Nucleus accumbens (tissue), 56 donors: ENCODE measurements around the gene SUPT3H.
"Not testable (repeated sequence)": the region's sequence is repeated elsewhere in the genome, so short reads cannot be mapped to it uniquely, and the experiment has no call there.

Experiments used
- DNase-seq, 56 donors: peaks; one replicate each; lab custom pipeline; 2025; lab: John Stamatoyannopoulos, UW

The SUPT3H gene

DNA sequence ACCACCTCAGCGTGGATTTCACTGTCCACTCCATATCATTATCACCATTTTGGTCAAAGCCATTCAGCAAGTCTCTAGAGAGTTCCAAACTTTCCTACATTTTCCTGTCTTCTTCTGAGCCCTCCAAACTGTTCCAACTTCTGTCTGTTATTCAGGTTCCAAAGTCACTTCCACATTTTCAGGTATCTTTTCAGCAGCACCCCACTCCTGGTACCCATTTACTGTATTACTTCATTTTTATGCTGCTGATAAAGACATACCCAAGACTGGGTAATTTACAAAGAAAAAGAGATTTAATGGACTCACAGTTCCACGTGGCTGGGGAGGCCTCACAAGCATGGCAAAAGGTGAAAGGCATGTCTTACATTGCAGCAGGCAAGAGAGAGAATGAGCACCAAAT is 512.5 kb downstream of the SUPT3H start:
- DNase-seq: not testable (repeated sequence)

DNA sequence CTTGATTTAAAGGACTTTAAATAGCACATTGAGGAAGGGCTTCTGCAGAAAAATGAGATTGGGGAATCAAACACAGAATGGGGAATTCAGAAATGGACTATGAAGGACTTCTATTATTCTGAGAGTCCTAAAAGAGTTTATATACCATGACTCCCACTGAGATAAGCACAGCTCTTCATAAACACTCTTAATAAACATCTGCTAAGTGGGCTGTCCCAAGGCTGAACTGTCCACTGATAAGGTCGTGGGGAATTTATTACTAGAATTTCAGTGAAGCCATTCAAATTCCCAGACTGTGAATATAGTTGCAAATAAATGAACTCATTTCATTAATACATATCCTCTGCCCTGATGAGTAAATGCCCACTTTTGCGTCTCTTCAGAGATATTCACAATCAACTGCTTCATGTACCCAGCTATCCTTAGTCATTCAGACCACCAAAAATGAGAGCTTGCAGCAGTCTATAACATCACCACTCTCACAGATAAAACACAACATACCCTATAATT is 517.8 kb downstream of the SUPT3H start:
- DNase-seq: no peak

DNA sequence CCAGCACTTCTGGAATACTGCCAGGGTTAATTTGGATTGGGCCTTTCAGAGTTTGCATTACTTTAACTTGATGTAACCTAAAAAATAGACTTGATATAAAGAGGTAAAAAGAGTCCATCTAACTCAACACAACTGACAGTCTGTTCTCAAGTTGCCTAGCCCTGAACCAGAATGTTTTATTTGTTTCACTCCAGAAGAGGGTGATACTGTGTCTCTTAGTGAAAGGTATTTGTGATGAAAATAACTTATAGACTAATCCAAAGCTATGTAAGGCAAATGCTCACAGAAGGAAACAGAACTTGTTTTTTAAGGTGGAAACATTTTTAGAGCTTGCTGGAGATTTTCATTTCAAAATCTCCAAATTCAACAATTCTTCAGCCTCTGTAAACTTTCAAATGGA is 518.7 kb downstream of the SUPT3H start:
- no peak for DNase-seq

DNA sequence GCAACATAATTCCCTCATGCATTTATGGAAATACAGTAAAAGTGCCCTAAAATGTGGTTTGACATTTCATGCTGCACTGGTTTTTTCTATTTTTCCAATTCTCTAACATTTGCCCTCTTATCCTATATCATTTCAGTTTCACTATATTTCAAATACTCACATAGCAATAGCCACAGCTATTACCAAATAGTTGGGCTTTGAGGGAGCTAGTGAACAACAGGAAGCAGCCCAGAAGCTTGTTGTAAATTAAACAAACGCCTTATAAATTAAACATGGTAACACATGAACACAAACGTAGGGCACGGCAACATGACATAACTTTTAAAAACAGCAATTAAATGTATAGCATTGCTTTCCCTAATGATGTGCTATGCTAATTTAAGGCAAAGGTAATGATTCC is 521.3 kb downstream of the SUPT3H start:
- DNase-seq: no peak

DNA sequence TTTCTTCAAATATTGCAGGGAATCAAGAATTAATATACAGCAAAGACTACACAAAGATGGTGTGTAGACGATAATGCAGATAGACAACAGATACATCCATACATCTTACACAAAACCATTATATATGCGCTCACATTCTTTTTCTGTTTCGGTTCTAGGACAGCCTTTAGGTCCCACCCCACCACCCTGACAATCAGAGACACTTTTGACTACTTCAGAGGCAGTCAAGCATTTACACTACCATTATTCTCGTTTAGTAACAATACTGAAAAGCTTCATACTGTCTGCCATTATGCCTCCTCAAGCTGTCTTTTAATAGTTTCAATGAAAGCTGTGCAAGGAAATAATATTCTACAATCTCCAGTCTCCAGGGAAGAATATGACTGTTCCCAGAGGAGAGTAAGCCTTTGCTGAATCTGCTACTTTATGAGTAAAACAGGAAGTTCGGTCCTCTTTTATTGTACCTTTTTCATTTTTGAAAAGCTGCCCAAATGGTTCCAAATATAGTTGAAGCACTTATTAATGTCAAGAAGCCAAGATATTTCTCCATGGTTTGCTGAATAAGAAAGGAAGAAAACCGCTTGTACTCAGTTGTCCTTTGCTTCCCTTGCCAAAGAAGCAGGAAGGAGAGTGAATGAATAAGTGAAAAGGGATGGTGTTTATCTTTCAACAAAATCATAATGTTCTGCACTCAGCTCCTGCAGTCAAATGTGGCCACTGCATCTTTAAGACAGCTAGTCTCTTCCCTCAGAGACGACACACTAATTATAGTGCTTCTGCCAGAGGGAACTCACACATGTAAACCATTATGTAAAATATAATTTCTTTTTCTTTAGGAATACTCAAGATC is 521.9 kb downstream of the SUPT3H start:
- DNase-seq: no peak

DNA sequence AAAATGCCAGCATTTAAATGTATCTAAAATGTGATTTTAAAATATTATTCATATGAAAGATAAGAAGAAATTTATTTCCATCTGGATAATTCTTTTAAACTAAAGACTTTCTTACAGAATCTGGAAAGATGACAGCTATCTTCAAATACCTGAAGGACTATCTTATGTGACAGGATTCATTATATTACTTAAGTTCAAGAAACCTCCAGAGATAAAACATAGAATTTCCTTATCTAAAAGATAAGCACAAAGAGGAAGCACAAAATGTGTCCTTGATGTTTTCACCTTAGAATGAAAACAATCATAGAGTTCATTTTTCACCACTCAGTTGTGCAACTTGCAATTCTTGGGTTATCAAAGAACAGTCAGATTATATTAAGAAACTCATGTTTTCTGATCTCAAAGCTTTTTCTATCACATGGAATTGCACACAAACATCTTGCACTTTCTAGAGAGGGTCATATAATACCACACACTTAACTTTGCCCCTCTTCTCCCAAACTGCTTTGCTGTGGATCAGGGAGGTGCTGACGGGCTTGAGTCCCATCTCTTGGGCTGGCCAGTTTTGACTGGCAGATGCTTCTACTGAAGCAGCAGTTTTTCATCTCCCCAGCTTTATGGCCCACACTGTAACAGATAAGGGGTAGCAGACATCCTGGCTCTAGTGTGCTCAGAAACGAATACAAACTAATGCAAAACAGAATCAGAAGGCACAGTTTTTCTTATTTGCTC is 522.9 kb downstream of the SUPT3H start:
- no peak for DNase-seq

DNA sequence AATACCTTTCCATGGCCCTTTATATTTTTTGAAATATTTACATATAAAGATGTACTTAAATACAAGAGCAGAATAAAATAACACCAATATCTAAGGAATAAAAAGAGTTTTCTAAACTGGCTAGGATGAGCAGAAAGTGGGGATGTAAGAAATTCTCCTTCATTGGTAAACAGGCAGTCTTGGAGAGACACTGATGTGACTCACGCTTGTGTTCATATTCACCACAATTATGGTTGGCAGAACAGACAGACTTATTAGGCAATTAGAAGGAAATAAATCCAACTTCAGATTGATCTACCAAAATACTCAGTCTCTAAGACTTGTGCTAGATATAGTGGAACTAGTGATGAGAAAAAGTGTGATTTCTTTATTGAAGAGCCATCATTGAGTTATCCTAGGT is 526.6 kb downstream of the SUPT3H start:
- DNase-seq: no peak

DNA sequence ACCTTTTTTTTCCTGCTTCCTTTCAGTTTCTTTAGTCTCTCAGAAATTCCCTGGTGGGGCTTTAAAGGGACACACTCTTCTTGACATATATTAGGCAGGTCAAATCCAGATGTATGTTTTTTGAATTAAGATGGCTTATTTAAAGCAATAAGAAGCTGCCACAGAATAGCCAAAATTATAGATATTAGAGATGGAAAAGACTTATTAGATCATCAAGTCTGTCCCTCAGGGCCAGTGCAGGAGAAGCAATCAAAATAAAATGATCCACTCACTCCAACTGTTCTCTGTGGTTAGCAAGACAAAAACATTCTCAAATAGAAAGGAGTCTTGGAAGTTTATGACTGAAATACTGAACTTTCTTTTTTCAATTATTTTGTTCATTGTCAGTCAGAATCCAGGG is 527.4 kb downstream of the SUPT3H start:
- DNase-seq: no peak

DNA sequence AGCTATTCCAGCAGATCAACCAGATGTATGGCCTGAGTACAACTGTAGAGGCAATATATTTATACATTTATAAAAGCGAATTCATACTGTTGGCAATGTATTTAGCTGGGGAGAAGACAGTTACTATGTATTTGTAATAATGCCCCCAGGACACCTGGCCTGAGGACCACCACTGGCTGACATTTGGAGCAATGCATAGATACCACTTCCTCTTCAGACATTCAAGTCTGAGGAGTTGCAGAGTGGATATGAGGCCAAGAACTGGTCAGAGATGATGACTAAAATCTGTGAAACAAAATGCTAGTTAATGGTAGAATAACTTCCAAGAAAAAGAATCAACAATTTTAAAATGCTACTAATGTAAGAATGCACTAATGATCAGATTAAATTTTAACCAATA is 527.9 kb downstream of the SUPT3H start:
- DNase-seq: no peak

DNA sequence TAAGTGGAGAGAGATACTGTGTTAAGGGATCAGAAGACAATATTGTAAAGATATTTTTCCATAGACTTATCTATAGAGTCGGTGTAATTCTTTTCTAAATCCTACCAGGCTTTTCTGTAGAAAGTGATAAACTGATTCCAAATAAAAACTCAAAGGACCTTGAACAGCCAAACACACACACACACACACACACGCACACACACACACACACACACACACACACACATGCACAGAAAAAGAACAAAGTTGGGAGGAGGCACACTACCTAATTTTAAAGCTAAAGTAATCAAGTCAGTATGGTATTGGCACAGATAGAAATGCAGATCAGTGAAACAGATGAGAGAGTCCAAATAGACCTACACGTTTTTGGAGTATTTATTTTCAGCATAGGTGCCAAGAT is 534.0 kb downstream of the SUPT3H start:
- no peak for DNase-seq

DNA sequence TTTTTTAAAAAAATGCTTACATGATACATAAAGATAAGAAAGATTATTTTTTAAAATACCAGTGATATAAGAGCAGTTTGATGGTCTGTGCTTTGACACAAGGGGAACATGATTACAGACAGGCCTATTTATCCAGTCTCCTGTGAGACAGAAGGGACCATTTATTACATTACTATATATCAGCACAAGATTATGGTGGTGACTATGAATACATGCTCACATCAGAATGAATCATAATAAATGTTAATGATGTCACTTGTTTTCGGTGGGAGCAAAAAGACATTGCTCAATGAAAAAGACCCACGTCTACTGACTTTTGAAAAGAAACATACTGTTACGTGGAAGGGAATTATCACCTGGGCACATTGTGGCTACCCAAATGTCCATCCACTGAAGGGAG is 535.1 kb downstream of the SUPT3H start:
- no peak for DNase-seq

DNA sequence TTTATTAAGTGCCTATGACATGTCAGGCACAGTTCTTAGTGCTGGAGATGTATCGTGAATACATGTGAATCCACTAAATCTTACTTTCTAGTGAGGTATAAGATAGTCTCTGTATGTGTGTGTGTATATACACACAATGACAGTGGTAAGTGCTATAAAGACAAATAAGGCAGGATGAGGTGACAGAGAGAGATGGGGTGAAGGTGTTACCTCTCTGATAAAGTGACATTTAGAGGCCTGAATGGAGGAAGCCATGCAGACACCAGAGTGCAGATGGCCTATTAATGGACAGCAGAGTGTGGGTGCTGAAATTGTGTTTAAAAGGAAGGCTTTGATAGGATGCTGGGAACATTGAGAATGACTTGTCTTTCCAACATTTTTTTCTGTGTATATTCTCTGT is 535.9 kb downstream of the SUPT3H start:
- no peak for DNase-seq

DNA sequence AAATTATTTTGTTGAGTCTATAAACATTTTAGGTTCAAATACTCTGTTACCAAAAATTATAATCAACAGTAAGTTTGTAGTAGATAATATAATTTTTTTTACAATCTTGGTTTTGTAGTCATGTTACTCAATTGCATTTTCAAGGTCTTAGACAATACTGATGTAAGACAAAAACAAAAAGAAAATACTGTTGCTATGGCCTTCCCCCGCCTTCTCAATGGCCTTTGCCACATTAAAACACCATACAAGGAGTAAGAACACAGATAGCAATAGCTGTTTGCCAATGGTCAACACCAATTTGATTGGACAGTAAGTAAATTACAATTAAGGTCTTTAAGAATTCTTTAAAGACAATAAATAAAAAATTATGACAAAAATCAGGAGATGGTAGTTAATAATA is 540.0 kb downstream of the SUPT3H start:
- no peak for DNase-seq

DNA sequence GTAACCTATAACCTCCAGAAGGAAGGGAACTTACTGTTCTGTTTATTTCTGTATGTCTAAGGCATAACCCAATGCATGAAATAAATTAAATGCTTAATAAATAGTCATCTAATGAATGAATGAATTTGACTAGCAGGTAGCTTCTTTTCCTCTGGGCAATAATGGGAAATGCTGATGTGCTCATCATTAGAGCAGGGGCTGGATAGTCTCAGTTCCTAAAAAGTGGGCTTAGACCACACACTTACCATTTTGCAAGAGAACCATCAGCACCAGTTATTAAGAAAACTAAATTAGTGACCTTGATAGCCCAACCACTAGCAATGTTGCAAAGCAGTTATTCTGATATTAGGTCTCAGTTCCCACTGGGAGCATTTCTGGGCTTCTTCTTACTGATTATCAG is 540.5 kb downstream of the SUPT3H start:
- DNase-seq: no peak

DNA sequence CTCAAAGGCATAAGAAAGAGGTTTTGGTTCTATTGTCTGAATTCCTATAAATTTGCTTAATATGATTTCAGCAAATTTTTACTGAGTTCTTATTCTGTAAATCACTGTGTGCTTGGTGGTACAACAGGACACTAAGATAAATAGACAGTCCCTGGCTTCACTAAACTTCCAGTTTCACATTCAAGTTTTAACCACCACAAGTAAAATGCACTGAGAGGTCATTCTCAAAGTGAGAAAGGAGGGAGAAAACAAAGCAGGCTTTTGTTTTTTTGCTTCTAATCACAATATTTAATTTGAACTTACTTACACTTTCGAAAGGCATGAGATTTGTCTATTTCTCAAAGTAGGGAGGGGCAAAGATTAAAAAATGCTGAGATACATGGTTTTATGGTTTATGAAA is 544.5 kb downstream of the SUPT3H start:
- no peak for DNase-seq

DNA sequence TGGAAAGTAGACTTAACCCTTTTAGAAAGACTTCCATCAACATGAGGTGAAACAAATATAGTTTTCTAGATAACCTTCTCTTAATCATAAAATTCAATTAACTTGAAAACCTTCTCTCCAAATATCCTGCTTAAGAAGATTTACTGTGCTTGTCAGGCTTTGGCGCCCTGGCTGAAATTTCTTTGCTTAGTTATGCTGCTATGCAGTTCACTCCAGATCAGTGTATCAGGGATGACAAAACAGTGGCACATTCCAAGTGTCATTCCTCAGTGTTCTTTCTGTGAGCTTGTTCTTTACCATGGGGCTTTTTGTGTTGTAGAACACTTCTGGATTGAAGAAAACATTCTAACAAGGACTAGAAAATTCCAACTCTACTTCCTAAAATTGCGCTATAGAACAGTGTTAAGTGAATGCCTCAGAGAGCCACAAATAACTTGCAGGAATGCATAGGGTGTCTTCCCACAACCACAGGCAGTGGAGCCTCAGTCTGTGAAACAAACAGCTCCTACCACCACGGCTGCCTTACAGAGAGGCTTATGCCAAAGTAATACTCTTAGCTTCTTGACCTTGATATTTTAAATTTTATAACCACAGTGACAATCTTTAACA is 546.6 kb downstream of the SUPT3H start:
- no peak for DNase-seq

DNA sequence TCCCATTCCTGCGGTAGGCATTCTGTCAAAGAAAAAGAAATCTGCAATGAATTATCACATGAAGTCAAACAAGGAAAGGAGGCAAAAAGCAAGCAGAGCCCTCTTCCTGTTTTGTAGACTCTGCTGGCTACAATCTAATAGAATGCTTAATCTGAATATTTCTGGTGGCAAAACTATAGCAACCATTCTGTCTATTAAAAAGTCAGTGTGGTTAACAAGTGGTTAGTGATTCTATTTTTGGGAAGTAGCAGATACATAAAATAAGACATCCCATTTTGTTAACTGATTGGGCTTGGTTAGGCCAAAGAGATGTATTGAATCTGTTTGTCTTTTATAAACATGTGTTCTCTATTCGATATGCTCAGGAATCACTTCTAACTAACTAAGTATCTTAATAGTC is 547.9 kb downstream of the SUPT3H start:
- no peak for DNase-seq

DNA sequence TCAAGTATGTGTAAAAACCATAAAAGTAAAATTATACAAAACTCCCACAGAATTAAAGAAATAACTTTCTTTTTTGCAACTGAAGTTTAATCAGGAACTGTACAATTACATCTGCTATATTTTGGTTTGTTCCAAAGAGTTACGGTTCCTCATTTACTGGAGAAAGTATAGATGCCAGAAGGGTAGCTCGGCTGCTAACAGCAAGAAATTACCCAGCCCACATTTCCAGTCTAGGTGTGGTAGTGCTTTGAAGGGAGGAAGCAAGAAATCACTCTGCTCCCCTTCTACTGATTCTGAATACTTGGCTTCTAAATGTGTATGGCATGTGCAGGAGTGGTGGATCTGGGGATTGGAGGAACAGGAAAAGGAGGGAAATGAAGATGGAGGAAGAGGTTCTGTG is 549.0 kb downstream of the SUPT3H start:
- no peak for DNase-seq

DNA sequence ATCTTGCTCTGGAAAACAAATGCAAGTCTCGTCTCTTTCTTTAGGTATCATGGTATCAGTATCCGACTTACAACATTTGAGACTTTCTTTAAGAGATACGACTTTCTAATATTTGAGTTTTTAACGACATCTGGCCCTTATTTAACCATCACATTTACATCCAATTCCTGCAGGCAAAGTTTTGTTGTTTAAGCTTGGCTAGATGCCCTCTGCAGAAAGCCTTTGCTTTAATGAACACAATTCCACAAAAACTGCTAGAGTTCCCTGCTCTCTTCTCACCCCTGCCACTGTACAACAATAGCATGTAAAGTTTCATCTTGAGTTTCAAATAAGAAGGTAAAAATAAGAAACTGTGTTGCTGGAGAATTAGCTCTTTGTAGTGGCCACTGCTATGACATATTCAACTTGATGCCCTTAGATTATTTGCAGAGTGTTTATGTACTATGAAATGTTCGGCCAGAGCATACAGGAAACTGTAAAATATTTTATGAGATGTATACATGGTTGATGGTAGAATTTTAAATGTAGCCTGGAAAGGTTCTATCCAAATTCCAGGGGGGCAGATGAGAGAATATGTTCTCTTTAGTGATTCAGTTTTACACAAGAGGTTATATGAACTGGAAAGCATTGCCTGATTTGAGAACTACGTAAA is 551.6 kb downstream of the SUPT3H start:
- no peak for DNase-seq

DNA sequence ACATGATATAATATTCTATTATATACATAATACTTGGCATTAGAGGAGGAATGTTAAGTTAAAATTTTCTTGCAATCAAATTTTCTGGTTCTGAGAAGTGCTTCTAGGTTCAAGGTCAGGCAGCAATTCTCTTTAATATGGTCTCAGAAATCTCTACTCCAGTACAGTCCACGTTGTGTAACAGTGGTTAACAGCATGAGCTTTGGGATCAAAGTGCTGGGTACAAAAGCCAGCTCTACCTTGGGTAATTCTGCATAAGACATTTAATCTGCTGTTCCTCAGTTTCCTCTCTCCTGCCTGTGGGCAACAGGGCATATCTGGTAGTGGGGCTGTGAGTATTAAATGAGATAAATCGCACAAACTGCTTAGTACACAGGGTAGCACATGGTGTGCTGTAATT is 552.5 kb downstream of the SUPT3H start:
- DNase-seq: no peak

DNA sequence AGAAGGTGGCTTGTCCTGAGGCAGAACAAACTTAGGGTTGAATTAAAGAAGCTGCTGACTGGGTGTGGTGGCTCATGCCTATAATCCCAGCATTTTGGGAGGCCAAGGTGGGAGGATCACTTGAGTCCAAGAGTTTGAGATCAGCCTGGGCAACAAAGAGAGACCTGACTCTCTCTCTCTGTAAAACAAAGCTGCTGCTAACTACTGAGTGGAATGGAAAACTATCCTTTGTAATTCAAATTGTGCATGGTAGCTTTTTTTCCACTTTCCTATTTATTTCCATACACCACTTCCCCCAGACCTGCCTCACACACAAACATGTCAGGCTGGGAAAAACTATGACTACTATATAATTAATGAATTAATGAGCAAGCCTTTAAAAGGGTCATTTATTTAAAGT is 553.2 kb downstream of the SUPT3H start:
- DNase-seq: no peak
